ENCODE data around the gene ABCA2.

DNA sequence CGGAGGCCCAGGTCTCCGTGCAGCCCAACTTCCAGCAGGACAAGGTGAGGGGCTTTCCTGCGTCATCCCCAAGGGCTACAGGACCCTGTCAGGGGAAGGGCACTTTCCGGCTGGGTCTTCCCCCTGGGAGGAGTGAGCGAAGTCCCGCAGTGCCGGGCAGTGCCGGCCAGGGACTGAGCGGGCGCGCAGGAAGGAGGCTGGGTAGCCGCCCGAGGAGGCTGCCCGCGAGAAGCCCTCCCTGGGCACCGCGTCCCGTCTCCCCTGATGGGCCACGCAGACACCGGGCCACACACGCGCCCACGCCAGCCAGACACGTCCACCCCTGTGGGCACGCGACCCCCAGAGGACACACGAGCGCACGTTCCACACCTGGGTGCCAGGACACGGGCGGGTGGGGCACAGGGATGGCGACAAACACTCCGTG lies 50.4 kb downstream of the ABCA2 start:
- TF ChIP-seq, protein P1, sequence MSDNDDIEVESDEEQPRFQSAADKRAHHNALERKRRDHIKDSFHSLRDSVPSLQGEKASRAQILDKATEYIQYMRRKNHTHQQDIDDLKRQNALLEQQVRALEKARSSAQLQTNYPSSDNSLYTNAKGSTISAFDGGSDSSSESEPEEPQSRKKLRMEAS (IDR thresholded peaks at IDR 0.05; ENCODE audit: low read depth): no peak
- TF ChIP-seq GABPA (IDR thresholded peaks at IDR 0.05; ENCODE audit: low read depth): no peak
- TF ChIP-seq, protein P2, sequence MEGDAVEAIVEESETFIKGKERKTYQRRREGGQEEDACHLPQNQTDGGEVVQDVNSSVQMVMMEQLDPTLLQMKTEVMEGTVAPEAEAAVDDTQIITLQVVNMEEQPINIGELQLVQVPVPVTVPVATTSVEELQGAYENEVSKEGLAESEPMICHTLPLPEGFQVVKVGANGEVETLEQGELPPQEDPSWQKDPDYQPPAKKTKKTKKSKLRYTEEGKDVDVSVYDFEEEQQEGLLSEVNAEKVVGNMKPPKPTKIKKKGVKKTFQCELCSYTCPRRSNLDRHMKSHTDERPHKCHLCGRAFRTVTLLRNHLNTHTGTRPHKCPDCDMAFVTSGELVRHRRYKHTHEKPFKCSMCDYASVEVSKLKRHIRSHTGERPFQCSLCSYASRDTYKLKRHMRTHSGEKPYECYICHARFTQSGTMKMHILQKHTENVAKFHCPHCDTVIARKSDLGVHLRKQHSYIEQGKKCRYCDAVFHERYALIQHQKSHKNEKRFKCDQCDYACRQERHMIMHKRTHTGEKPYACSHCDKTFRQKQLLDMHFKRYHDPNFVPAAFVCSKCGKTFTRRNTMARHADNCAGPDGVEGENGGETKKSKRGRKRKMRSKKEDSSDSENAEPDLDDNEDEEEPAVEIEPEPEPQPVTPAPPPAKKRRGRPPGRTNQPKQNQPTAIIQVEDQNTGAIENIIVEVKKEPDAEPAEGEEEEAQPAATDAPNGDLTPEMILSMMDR (IDR thresholded peaks at IDR 0.05): no peak

Measured in SK-N-SH (cell line).